ENCODE data around the gene PRLR.

Gene PRLR

DNA sequence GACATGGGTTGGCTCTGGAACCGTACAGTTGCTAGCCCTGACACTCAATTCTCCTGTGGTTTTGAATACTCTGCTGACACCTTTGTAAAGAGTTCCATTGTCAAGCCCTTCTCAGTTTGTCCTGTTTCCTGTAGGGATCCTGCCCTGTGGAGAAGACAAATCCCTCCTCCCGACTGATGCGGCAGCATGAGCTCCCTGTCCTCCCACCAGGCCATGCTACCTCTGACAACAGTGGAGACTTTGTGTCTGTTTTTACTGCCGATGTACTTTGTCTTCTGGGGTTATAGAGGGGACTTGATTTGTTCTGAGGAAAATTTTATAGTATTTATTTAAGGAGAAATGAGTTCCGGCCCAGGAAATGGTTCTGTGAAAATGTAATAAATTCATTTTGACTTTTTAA is 57.8 kb downstream of the PRLR start:
- TF ChIP-seq, protein P1, sequence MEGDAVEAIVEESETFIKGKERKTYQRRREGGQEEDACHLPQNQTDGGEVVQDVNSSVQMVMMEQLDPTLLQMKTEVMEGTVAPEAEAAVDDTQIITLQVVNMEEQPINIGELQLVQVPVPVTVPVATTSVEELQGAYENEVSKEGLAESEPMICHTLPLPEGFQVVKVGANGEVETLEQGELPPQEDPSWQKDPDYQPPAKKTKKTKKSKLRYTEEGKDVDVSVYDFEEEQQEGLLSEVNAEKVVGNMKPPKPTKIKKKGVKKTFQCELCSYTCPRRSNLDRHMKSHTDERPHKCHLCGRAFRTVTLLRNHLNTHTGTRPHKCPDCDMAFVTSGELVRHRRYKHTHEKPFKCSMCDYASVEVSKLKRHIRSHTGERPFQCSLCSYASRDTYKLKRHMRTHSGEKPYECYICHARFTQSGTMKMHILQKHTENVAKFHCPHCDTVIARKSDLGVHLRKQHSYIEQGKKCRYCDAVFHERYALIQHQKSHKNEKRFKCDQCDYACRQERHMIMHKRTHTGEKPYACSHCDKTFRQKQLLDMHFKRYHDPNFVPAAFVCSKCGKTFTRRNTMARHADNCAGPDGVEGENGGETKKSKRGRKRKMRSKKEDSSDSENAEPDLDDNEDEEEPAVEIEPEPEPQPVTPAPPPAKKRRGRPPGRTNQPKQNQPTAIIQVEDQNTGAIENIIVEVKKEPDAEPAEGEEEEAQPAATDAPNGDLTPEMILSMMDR (IDR thresholded peaks at IDR 0.05; ENCODE audit: unreplicated experiment in 3 of 3): no peak
- Mint-ChIP-seq H3K9me3 (peaks cover 18% of the 10 kb centered on the region), H3K27me3 (ENCODE audit: low read depth) (no peaks in the 10 kb centered on the region), H3K27ac (peak overlapping the region in 1 of 3 experiments; percentile 17), H3K4me1 (no peaks in the 10 kb centered on the region), H3K4me3 (no peak overlapping the region), H3K36me3 (ENCODE audit: low read depth) (peaks cover 12% of the 10 kb centered on the region)

DNA sequence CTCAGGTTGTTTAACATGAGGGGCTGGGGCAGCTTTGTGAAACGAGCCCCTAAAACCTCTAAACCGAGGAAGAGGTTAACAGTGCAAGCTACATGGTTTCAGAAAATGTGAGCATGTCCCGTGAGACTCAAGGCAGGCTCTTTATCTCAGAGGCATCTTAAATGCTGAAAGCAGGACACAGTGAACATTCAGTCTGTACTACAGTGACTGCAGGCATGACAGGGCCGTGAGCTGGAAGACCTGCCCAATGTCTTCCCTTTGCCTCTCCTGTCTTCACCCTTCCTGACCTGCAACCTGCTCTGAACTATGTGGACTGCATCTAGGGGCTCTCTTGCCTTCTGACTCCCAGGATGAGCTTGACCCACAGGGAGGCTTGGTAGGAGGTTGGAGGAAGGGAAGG is 58.3 kb downstream of the PRLR start:
- peaks cover 24% of the 10 kb centered on the region for H3K9me3 Mint-ChIP-seq
- TF ChIP-seq, protein P1 (IDR thresholded peaks at IDR 0.05; ENCODE audit: unreplicated experiment in 3 of 3): no peak
- H3K27me3 Mint-ChIP-seq (ENCODE audit: low read depth): no peaks in the 10 kb centered on the region
- no peaks in the 10 kb centered on the region for H3K4me1 Mint-ChIP-seq
- H3K36me3 Mint-ChIP-seq (ENCODE audit: low read depth): peaks cover 16% of the 10 kb centered on the region
- no peak overlapping the region for H3K4me3 Mint-ChIP-seq
- no peak overlapping the region for H3K27ac Mint-ChIP-seq

DNA sequence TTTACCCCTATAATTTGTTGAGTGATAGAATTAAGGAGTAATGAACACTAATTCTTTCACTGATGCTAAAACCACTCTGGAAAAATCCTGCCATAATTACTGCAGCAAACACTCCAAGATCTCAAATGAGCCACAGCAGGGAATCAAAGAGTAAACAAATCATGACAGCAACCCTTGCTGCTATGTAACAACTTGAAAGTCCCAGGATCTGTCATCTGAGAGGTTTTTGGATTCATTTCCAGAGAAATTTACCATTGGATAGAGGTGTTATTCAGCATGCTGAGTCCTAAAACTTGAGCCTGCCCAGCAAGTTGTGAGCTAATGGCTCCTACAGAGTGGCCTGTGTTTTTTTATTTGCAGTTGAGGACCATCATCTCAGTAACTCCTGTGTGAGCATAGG is 59.2 kb downstream of the PRLR start:
- H3K4me1 Mint-ChIP-seq: no peaks in the 10 kb centered on the region
- no peaks in the 10 kb centered on the region for H3K27me3 Mint-ChIP-seq (ENCODE audit: low read depth)
- H3K4me3 Mint-ChIP-seq: no peak overlapping the region
- H3K9me3 Mint-ChIP-seq: peaks cover 24% of the 10 kb centered on the region
- peak overlapping the region in 1 of 3 experiments; percentile 20 for H3K27ac Mint-ChIP-seq
- TF ChIP-seq, protein P1 (IDR thresholded peaks at IDR 0.05; ENCODE audit: unreplicated experiment in 3 of 3): no peak
- peaks cover 16% of the 10 kb centered on the region for H3K36me3 Mint-ChIP-seq (ENCODE audit: low read depth)

DNA sequence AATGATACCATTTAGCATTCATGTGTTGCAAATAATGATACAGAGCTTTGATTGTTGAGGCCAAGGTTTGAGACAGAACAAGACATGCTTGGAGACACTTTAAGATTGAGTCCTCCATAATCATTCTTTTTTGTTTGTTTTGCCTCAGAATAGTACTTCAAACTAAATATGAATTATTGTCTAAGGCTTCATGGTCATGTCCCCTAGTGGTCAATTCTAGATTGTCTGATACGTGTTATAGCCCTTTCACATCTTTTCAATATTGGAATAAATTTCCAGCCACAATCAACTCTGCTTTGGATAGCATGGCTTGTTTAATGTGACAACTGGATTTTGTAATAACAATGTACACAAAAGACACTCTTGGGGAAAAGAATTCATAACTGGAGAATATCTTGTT is 64.2 kb downstream of the PRLR start:
- peaks cover 25% of the 10 kb centered on the region for H3K4me1 Mint-ChIP-seq
- peaks cover 3% of the 10 kb centered on the region for H3K27me3 Mint-ChIP-seq (ENCODE audit: low read depth)
- H3K36me3 Mint-ChIP-seq (ENCODE audit: low read depth): peaks cover 12% of the 10 kb centered on the region
- H3K27ac Mint-ChIP-seq: peak overlapping the region in 1 of 3 experiments; percentile 84
- no peak overlapping the region for H3K4me3 Mint-ChIP-seq
- TF ChIP-seq, protein P1 (IDR thresholded peaks at IDR 0.05; ENCODE audit: unreplicated experiment in 3 of 3): no peak
- peaks cover 16% of the 10 kb centered on the region for H3K9me3 Mint-ChIP-seq

DNA sequence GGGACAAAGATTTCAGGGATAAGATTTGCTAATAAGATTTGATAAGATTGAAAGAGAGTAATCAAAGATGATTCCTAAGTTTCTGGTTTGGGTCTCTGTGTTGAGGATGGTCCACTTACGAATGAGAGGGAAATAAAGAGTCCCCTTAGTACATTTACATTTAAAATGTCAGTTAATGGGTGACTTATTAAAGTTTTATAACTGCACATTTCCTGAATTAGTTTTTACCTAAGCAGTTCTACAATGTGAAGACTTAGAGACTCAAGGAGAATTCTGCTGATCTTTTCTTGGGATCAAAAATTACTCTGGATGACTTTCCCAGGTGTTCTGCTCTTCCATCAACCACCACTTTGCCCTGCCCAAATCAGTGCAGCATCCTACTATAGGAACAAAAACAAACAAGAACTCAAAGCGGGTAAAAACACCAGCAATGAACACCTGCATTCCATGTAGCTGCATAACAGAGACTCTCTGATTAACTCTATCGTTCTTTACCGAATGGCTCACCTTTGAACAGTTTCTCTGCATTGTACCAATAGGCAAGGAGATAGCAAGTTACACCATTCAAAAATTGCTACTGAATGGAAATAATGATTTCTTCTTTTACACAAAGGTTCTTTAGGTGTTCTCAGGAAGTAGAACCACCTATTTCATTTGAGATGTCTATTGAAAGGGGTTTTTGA is 65.3 kb downstream of the PRLR start:
- peaks cover 3% of the 10 kb centered on the region for H3K27me3 Mint-ChIP-seq (ENCODE audit: low read depth)
- peaks cover 16% of the 10 kb centered on the region for H3K9me3 Mint-ChIP-seq
- no peak overlapping the region for H3K4me3 Mint-ChIP-seq
- H3K27ac Mint-ChIP-seq: peak overlapping the region; percentile 62 to 84 (median 80)
- H3K36me3 Mint-ChIP-seq (ENCODE audit: low read depth): peaks cover 12% of the 10 kb centered on the region
- peaks cover 30% of the 10 kb centered on the region for H3K4me1 Mint-ChIP-seq
- TF ChIP-seq, protein P1 (IDR thresholded peaks at IDR 0.05; ENCODE audit: unreplicated experiment in 3 of 3): no peak

DNA sequence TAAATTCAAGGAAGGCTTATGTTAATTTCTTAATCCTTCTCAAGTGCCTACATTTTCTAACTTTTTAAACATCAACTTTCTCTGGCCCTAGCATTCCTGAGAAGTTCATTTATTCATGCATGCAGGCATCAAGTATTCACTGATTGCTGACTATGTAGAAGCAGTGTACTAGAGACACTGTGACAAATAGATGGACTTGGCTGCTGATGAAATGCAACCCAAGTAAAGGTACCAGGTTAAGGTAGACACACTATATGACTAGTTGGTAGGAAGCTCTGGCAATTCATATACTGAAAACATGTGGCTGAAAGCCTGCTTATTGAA is 66.6 kb downstream of the PRLR start:
- H3K4me3 Mint-ChIP-seq: no peak overlapping the region
- H3K4me1 Mint-ChIP-seq: peaks cover 40% of the 10 kb centered on the region
- H3K36me3 Mint-ChIP-seq (ENCODE audit: low read depth): peaks cover 6% of the 10 kb centered on the region
- peaks cover 3% of the 10 kb centered on the region for H3K27me3 Mint-ChIP-seq (ENCODE audit: low read depth)
- H3K9me3 Mint-ChIP-seq: peaks cover 12% of the 10 kb centered on the region
- TF ChIP-seq, protein P1 (IDR thresholded peaks at IDR 0.05; ENCODE audit: unreplicated experiment in 3 of 3): no peak
- H3K27ac Mint-ChIP-seq: peak overlapping the region in 1 of 3 experiments; percentile 17
